ENCODE results near the gene IDE.
"Not testable (repeated sequence)": the region's sequence is repeated elsewhere in the genome, so short reads cannot be mapped to it uniquely, and the experiment has no call there.

The IDE gene

DNA sequence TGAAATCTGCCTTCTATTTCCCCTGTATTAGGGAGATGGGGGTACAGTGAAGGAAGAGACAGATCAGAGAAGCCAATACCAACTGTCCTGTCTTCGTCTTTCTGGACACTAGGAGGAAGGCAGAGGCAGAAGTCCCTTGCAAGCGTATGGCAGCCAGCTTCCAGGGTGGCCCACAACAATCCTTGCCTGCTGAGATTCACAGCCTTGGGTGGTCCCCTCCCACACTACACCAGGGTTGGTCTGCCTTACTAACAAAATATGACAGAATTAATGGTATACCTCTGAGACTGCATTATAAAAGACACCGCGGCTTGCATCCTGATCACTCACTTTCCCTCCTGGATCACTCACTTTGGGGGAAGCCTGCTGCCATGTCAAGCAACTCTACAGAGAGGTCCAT lies 90.4 kb downstream of the IDE start:
- DNase-seq = no peak

DNA sequence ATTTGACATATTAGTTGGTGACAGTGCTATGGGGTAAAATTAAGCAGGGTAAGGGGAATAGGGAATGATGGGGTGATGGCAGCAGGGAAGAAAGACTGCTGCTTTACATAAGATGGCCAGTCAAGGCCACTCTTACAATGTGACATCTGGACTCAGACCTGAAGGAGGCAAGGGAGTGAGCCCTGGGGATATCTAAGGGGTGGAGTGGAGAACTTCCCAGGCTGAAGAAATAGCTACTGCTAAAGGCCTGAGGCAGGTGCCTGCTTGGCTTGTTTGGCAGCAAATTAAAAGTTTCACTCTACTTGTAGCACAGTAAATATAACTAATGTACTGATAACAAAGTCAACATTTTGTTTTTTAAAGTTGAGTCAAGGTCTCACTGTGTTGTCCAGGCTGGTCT lies 93.5 kb downstream of the IDE start:
- DNase-seq = no peak

DNA sequence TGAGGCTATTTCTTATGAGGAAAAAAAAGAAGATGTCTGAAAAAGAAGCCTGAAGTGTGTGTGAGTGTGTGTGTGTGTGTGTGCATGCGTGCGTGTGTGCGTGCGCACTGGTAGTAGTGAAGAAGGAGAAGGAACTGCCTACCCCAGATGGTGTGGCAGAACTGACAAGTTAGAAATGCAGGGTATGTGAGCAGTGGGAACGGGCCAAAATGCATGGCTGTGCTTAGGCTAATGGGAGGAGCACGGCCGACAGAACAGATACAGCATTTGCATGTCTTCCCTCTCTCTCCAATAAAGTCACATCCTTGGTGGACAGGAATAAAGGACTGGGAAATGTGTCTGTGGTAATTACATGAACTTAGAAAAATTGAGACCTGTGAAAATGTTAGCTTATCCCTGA lies 94.3 kb downstream of the IDE start:
- no peak for DNase-seq

DNA sequence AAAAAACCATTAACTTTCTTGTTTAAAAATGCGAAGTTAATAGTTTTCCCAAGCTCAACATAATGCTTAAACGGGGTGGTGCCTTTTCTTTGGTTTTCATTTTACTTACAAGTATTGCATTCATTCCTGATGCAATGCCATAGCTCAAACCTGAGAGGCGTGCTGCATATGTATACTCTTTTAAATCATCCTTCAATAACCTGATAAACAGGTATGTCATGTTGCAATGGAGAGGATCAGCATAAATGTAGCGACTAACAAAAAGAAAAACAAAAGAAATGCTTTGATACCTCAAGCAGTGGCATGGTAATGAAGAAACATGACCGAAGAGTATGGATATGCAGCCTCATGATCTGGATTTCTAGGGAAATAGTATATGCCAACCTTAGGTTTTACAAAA lies 95.4 kb downstream of the IDE start:
- DNase-seq = no peak

DNA sequence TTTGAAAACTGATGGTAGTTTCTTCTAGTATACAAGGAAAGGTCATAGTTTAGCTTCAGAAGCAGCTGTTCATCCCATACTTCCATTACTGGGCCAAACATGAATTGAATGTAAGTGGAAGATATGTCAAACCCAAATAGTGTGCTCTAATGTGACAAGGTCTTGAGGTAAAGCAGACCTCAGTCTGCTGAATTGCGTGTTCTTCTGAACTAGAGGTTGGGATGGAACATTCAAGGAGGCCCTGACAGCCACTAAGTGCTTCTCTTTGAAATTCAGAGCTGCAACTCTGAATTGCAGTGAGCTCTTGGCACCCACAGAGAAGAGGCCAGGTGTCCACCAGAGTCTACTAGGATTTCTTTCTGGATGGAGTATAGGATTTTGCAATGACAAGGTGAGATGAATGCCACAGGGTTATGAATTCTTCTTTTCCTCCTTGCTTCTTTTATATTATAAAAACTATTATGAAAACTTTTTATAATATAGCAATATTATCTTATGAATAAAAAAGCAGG lies 98.5 kb downstream of the IDE start:
- DNase-seq = no peak

DNA sequence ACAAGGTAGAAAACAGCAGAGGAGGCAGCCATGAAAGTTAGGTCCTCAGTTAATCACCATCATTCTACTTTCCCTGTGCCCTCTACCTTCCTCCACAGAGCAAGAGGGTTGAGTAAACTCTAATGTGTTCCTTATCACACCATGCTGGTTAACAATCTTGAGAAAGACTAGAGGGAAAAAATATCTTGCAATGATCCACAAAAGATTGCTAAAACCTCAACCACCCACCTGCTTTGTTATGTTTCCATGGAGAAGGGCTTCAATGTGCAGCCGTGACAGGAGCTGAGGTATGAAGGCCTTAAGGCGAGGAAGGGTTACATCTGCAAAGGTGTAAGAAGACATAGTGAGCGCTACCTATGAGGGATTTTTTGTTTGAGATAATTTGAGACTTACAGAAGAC lies 103.9 kb downstream of the IDE start:
- no peak for DNase-seq

DNA sequence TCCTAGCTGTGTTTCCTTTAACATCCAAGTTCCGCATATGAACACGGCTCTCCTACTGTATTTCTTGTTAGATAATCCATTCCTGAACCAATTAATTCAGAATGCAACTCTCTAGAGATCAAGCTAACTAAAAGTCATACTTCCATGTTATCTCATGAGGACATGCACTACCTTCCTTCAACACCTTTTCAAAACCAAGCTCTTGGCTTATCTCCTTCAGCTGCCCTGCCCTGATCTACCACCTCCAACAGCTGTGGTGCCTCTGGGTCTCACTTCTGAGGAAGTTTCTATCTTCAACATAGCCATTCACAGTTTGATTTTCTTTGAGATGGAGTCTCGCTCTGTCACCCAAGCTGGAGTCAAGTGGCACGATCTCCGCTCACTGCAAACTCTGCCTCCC lies 109.5 kb downstream of the IDE start:
- DNase-seq = no peak

DNA sequence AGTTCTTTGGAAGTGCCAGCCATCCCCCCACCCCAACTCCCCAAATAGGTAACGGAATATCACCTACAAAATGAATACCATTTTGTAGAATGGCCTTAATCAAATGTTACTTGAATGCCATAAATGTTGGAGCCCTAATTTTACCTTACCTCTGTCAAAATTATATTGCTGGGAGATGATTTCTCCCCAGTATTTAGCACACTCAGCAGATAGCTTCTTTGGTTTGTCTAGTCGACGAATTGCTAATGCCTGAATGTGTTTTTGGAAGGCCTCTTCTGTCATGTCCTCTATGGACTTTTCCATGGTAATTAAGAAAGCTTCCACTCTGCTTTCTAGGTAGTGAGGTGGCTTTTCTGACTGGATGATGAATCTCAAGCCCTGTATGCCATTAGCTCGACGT lies 110.3 kb downstream of the IDE start:
- DNase-seq = no peak

DNA sequence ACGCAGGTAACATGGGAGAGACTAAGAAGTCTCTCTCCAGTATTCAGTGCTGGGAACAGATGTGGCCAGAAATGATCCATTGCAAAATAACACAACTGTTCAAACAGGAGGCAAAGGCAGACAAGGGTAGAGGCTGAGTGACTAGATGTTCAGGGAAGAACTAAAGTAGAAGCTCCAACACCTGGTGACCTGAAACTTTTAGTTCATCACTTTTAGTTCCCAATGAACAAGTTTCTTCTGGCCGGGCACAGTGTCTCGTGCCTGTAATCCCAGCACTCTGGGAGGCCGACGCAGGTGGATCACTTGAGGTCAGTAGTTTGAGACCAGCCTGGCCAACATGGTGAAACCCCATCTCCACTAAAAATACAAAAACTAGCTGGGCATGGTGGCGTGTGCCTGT lies 118.9 kb downstream of the IDE start:
- DNase-seq = not testable (repeated sequence)

DNA sequence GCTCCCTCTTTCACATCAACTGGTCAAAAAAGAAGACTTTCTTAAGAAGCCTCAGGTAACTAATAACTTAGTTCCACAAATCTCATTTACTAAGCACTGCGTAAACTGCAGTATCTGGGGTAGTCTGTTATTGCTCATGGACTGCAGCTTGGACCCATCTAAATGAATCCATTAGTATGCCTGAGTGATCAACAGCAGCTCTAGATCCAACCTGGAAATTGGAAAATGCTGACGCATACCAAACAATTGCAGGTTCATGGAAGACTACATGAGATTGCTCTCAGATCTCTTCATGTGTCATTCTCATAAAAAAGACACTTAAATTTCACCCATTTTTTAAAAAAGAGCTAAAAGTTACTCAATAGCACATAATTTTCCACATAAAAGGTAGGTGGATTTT lies 121.6 kb downstream of the IDE start:
- DNase-seq = no peak

DNA sequence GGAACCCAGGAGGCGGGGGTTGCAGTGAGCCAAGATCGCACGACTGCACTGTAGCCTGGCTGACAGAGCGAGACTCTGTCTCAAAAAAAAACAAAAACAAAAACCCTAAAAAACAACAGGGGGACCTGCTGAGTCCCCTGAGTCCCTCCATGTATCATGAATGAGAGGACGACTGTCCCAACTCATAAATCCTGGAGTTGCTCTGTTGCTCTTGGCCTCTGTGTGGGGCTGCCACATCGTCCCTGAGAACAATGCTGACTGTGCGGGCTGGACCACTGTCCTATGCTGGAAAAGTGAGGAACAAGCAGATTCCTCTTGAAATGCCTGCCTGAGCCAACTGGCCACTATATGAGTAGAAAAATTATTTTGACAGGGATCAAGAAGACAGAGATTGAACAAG lies 122.5 kb downstream of the IDE start:
- no peak for DNase-seq

DNA sequence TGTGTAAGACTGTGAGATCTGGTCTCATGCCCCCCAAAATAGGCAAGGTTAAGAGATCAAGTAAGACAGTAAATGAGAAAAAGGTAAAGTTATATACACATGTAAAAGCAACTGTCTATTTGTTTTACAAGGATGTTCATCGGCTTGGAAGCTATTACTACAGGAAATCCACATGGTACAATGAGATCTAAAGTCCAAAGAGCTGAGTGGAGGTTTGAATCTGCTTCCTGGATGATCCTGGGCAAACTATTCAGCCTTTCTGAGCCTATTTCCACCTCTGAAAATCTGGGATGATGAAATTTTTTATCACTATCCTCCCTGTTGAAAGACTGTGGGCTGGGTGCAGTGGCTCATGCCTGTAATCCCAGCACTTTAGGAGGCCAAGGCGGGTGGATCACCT lies 123.0 kb downstream of the IDE start:
- no peak for DNase-seq

DNA sequence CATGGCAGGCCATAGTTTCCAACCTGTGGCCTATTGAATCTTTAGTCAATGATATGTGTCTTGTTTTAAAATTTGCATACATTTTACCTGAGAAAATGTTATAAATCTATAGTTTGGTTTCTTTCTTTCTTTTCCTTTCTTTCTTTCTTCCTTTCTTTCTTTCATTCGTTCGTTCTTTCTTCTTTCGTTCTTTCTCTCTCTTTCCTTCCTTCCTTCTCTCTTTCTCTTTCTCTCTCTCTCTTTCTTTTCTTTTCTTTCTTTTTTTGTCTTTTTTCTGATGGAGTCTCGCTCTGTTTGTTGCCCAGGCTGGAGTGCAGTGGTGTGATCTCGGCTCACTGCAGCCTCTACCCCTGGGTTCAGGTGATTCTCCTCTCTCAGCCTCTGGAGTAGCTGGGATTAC lies 133.3 kb downstream of the IDE start:
- DNase-seq = no peak

DNA sequence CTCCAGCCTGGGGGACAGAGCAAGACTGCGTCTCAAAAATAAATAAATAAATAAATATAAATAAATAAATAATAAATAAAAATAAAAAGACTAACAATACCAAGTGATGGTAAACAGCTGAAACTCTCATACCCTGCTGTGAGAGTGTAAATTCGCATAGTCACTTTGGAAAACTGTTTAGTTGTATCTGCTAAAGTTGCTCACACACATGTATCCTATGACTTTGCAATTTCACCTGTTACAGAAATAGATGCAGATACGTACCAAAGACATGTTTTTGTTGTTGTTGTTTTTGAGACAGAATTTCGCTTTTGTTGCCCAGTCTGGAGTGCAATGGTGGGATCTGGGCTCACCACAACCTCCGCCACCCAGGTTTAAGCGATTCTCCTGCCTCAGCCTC lies 135.7 kb downstream of the IDE start:
- no peak for DNase-seq

DNA sequence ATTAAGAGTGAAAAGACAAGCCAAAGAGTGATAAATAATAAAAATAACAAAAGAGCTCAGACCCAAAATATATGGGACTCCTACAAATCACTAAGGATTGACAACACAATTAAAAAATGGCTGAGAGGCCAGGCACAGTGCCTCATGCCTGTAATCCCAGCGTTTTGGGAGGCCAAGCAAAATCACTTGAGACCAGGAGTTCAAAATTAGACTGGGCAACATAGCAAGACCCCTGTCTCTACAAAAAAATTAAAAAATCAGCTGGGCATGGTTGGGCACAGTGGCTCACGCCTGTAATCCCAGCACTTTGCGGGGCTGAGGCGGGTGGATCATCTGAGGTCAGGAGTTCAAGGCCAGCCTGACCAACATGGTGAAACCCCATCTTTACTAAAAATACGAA lies 137.3 kb downstream of the IDE start:
- DNase-seq = no peak

DNA sequence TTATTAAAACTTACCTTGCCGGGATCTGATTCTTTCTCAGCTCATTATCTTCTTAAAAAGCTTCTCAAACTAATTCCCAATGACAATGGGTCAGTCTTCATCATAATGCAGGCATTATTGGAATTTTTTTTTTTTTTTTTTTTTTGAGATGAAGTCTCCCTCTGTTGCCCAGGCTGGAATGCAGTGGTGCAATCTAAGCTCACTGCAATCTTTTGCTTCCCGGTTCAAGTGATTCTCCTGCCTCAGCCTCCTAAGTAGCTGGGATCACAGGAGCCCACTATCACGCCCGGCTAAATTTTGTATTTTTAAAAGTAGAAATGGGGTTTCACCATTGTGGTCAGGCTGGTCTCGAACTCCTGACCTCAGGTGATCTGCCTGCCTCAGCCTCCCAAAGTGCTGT lies 137.8 kb downstream of the IDE start:
- DNase-seq = not testable (repeated sequence)

DNA sequence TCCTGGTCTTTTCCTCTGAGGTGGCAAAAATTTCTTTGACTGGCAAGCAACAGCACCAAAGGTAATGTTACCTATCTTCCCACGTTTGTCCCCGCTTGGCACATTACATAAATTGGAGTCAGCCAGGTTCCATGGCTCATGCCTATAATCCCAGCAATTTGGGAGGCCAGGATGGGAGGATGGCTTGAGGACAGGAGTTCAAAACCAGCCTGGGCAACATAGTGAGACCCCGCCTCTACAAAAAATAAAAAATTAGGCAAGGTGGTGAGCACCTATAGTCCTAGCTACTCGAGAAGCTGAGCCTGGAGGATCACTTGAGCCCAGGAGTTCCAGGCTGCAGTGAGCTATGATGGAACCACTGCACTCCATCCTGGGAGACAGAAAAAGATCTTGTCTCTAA lies 139.5 kb downstream of the IDE start:
- no peak for DNase-seq

DNA sequence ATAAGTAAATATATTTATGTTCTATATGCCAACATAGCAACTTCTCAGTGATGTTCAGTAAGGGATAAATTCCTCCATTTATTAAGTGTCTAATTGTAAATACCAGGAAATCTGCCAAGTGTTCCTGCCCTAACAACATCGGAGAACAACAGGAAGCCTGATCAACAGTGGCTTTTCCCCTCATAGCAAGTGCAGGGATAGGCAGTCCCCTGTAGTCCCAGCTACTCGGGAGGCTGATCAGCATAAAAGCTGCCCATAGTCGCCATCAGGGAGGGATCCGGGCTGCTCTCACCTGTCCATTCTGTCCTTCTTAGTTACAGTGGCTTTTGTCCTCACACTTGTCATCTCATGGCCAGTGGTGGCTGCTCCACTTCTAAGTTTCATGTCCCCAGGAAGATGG lies 141.3 kb downstream of the IDE start:
- DNase-seq = no peak

DNA sequence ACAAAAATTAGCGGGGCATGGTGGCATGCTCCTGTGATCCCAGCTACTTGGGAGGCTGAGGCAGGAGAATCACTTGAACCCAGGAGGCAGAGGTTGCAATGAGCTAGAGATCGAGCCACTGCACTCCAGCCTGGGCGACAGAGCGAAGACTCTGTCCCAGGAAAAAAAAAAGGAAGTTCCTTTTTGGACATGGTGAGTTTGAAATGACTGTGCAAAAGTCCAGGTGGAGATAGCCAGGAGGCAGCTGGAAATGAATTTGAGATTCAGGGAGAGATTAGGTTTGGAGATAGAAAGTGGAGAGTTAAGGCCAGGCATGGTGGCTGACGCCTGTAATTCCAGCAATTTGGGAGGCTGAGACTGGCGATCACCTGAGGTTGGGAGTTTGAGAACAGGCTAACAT lies 143.8 kb downstream of the IDE start:
- DNase-seq = no peak

DNA sequence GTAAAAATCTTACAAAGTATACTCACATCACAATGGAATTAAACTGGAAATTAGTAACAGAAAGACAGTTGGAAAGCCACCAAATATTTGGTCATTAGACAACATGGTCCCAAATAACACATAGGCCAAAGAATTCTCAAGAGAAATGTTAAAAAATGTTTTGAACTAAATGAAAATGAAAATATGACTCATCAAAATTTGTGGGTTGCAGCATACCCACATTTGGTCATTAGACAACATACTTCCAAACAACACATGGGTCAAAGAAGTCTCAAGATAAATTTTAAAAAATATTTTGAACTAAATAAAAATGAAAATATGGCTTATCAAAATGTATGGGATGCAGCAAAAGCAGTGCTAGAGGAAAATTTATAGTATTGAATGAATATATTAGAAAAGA lies 152.3 kb downstream of the IDE start:
- no peak for DNase-seq

DNA sequence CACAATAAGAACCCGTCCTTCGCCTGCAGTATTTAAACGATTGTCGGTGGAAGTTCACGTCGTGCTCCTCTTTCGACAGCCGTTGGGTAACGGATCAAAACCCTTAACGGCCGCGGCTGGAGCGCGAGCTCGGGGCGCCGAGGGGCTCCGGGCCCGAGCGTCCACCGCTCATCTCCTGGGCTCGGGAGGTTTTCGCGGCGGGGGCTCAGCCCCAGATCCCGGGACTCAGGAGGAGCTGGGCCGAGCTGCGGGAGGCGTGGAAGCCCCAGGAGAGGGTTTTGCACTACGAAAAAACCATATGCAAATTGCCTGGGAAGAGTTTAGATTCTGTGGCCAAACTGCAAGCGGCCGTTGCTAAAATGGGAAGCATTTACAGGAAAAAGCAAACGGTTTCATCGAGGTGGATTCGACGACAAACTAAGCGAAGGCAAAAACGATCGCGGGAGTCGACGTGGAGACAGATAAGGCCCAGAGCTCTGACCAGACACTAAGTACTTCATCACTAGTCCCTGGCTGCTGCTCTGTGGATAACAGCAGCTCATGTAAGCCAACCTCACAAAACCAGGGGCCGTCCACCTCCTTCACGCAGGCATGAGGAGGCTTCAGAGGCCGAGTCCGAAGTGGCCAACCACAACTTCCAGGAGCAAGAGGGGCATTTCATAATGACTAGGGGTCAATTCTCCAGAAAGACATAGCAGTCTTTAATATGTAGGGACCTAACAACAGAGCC lies 153.2 kb downstream of the IDE start:
- DNase-seq = no peak

DNA sequence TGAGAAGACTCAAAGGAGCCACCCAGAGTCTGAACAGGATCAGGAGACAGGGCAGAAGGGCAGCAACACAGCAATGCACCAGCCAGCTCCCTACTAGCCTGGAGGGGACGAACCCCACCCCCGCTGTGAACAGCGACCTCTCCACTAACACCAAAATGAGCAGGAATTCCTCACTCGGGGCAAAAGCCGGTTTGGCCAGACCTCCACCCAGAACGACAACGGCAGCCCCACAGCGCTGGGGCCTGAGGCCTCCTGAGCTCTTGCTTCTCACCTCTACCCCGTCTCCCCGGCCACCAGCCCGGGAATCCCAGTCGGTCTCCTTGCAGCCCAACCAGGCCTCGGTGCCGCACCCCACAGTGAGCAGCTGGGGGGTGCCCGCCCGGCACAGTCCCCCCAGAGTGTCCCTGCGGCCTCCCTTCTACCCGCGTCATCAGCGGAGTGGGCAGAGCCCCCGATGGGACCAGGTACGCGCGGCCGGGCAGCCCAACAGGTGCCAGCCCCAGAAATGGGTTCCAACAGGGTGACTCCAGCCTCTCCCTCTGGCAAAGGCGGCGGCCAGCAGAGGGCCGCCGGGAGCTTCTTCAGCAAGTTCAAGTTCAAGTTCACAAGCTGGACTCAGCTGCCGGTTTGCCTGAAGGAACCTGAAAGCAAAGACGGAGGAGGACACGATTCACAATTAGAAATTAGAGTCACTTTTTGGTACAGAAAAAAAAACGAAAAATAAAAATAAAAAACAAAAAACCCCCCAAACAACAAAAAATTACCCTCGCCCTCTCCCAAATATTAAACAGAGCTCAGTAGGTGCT lies 153.9 kb downstream of the IDE start:
- no peak for DNase-seq

DNA sequence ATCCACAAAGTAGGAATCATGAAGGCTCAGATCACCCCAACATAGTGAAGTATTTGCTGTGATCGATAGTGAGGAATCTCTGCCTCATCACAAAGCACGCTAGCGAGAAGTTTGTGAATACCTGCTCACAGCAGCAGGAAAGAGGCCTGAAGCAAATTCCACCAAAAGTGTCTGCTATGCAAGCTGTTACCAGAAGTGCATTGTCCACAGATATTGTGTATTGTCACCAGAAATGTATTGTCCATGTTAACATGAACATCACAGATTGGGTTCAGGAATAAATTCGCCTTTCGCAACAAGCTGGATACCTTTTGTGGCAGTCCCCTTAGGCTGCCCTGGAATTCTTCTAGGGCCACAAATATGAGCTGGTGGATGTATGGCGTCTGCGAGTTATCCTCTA lies 155.0 kb downstream of the IDE start:
- no peak for DNase-seq

DNA sequence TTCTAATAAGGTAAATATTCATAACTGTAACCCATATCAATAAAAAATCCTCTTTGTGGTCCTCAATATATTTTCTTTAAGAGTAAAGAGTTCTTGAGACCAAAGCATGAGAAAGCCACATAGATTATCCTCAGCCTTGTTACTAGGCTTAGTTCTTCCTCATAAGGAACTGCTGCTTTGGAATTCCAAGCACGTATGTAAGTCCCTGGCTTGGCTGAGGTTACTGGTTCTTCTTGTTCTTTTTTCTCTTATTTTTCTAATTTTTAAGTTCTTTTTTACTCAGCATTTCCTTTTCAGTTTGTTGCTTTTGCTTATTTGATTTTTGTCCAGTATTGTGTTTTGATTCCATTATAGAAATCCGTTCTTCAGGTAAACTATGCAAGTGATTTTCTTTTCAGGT lies 155.7 kb downstream of the IDE start:
- no peak for DNase-seq

DNA sequence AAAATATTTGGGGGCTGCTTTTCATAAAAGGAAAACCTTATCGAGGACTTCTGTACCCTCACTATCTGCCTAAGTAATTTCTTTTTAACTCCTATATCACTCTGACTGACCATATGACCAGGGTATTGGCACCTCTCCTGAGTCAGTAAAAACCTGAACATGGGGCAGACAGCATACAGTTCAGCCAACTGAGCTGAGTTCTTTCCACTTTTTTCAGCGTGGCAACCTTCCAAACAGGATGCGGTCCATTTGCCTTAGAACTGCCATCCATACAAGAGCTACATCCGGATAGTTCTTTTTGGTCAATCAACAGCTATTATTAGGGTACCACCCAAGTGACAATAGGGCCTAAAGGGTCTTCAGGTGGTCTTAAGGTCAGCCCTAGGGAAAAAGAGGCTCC lies 160.4 kb downstream of the IDE start:
- no peak for DNase-seq

Data from central memory CD4-positive, alpha-beta T cell (primary cell).